ENCODE results near the gene FOXJ3.

FOXJ3 gene

GRCh38 chr1:42167611-42168390 lies 167.2 kb downstream of the FOXJ3 start:
- no peak for DNase-seq (ENCODE audit: low read depth in 2 of 2)

GRCh38 chr1:42165511-42166210 lies 169.4 kb downstream of the FOXJ3 start:
- no peak for DNase-seq (ENCODE audit: low read depth in 2 of 2)

GRCh38 chr1:42164551-42165420 lies 170.2 kb downstream of the FOXJ3 start, which contains the start of gene GUCA2A:
TSS of gene GUCA2A (minus strand) at chr1:42164745. CDS start at chr1:42164712, 33 bp downstream.
- DNase-seq (ENCODE audit: low read depth in 2 of 2) = no peak

GRCh38 chr1:42163536-42164503 lies 171.2 kb downstream of the FOXJ3 start:
- no peak for DNase-seq (ENCODE audit: low read depth in 2 of 2)

GRCh38 chr1:42163114-42163513 lies 171.9 kb downstream of the FOXJ3 start:
- no peak for DNase-seq (ENCODE audit: low read depth in 2 of 2)

GRCh38 chr1:42162181-42162580 lies 172.9 kb downstream of the FOXJ3 start:
- no peak for DNase-seq (ENCODE audit: low read depth in 2 of 2)

- no peak for DNase-seq (ENCODE audit: low read depth in 2 of 2)
These were observed 176.8 kb downstream of the FOXJ3 start for GRCh38 chr1:42158189-42158588.

GRCh38 chr1:42157667-42158066 lies 177.4 kb downstream of the FOXJ3 start:
- DNase-seq (ENCODE audit: low read depth in 2 of 2) = no peak

- DNase-seq (ENCODE audit: low read depth in 2 of 2) = no peak
These were observed 179.7 kb downstream of the FOXJ3 start for GRCh38 chr1:42155362-42155761.

GRCh38 chr1:42154685-42155084 lies 180.3 kb downstream of the FOXJ3 start:
- DNase-seq (ENCODE audit: low read depth in 2 of 2) = no peak

GRCh38 chr1:42153624-42154023 lies 181.4 kb downstream of the FOXJ3 start:
- DNase-seq (ENCODE audit: low read depth in 2 of 2) = no peak

- DNase-seq (ENCODE audit: low read depth in 2 of 2) = no peak
These were observed 182.0 kb downstream of the FOXJ3 start, which contains the start of gene GUCA2B for GRCh38 chr1:42152907-42153600. TSS of gene GUCA2B (plus strand) at chr1:42153410. CDS start at chr1:42153451, 41 bp downstream.

GRCh38 chr1:42152119-42152518 lies 182.9 kb downstream of the FOXJ3 start:
- no peak for DNase-seq (ENCODE audit: low read depth in 2 of 2)

- DNase-seq (ENCODE audit: low read depth in 2 of 2) = no peak
These were observed 184.4 kb downstream of the FOXJ3 start for GRCh38 chr1:42150651-42151050.

- DNase-seq (ENCODE audit: low read depth in 2 of 2) = no peak
These were observed 186.9 kb downstream of the FOXJ3 start for GRCh38 chr1:42148166-42148565.

- DNase-seq (ENCODE audit: low read depth in 2 of 2) = peak; percentile 55 to 62
These were observed 188.3 kb downstream of the FOXJ3 start for GRCh38 chr1:42146626-42147320.

GRCh38 chr1:42145764-42146625 lies 189.0 kb downstream of the FOXJ3 start:
- DNase-seq (ENCODE audit: low read depth in 2 of 2) = no peak

- DNase-seq (ENCODE audit: low read depth in 2 of 2) = no peak
These were observed 189.7 kb downstream of the FOXJ3 start for GRCh38 chr1:42145389-42145716.
